GM12878 (cell line): ENCODE measurements around the gene RAG1. TPM values are rescaled to one million over a fixed set of nuclear protein-coding genes. Genes with fewer than 3 reads are reported as not detected.

Experiments used
- ATAC-seq: fragments of 200-7000 bp; cut with Tn5 transposase; 3 replicates; pipeline ENCODE4 v1.9.1; 2020; ENCODE audit warnings: mild to moderate bottlenecking, moderate library complexity
- BruUV-seq: library from RNA; stranded (reverse); fragments of 400-500 nt; replicated peaks from 2 replicates; lab custom pipeline; 2021; lab: Mats Ljungman, UMichigan
- CTCF ChIA-PET: fragments of 300-600 bp; sonication (Branson Sonifier 250); formaldehyde crosslinking; extraction: SDS; loops from one replicate; lab custom pipeline; 2021; ENCODE audit warnings: inconsistent platforms; lab: Yijun Ruan, JAX
- POLR2A ChIA-PET: fragments of 350-600 bp; formaldehyde crosslinking; extraction: SDS; loops from one replicate; lab custom pipeline; 2021; ENCODE audit warnings: inconsistent platforms; lab: Charles Lee
- RAD21 ChIA-PET: fragments of 300-600 bp; sonication (Branson Sonifier 250); formaldehyde crosslinking; loops from one replicate; lab custom pipeline; 2023; ENCODE audit warnings: antibody characterized with exemption; ENCODE audit not compliant: unreplicated experiment; lab: Charles Lee
- SMC1A ChIA-PET: fragments of 300-600 bp; sonication (Branson Sonifier 250); formaldehyde crosslinking; loops from one replicate; lab custom pipeline; 2023; ENCODE audit not compliant: unreplicated experiment, uncharacterized antibody; lab: Charles Lee
- DNase-seq: peaks from one replicate; pipeline ENCODE4 v3.0.0-alpha.2; 2011; ENCODE audit warnings: low read depth, low spot score
- FAIRE-seq: peaks from 3 replicates; lab custom pipeline; 2011; peaks lifted over from hg19 to GRCh38; lab: Jason Lieb, UNC
- H2AFZ ChIP-seq: 2 replicates; pipeline ENCODE4 v1.6.0; 2011; ENCODE audit warnings: low read depth, low read length, control low read depth; ENCODE audit not compliant: control insufficient read depth
- H3K27ac ChIP-seq: 2 replicates; pipeline ENCODE4 v1.5.1; 2011; ENCODE audit warnings: control low read depth; ENCODE audit not compliant: control insufficient read depth, insufficient read depth
- H3K27me3 ChIP-seq, 2 experiments: replicated peaks in 1 of 2; 2 replicates each; pipeline versions ENCODE4 v1.6.0 to v1.6.1; 2011; ENCODE audit warnings: low read length in 1 of 2; ENCODE audit not compliant: control insufficient read depth in 2 of 2, insufficient read depth in 2 of 2
- H3K36me3 ChIP-seq, 2 experiments: 2 replicates each; pipeline ENCODE4 v1.5.1; 2011; ENCODE audit warnings: low read length in 1 of 2; ENCODE audit not compliant: control insufficient read depth in 2 of 2, insufficient read depth in 2 of 2
- H3K4me1 ChIP-seq: 2 replicates; pipeline ENCODE4 v1.6.1; 2011; ENCODE audit warnings: mild to moderate bottlenecking, low read length, moderate library complexity, mixed read lengths; ENCODE audit not compliant: control insufficient read depth, insufficient read depth
- H3K4me2 ChIP-seq: 2 replicates; pipeline ENCODE4 v1.6.0; 2011; ENCODE audit warnings: control low read depth; ENCODE audit not compliant: control insufficient read depth, insufficient read depth
- H3K4me3 ChIP-seq: fragments of 200-600 bp; sonication (generic); 2 replicates; pipeline ENCODE4 v1.5.1; 2016
- H3K79me2 ChIP-seq: 2 replicates; pipeline ENCODE4 v1.6.0; 2011; ENCODE audit warnings: low read length; ENCODE audit not compliant: control insufficient read depth, insufficient read depth
- H3K9ac ChIP-seq: 2 replicates; pipeline ENCODE4 v1.8.0; 2011; ENCODE audit warnings: low read length, control low read depth, mixed read lengths; ENCODE audit not compliant: control insufficient read depth, insufficient read depth
- H3K9me3 ChIP-seq: replicated peaks from 3 replicates; pipeline ENCODE4 v1.5.1; 2011; ENCODE audit warnings: mild to moderate bottlenecking, low read length; ENCODE audit not compliant: control insufficient read depth, insufficient read depth
- H4K20me1 ChIP-seq: 2 replicates; pipeline ENCODE4 v1.6.0; 2011; ENCODE audit not compliant: control insufficient read depth, insufficient read depth
- CEBPZ ChIP-seq: fragments of 150-350 bp; IDR thresholded peaks from 2 replicates; pipeline ENCODE4 v1.6.1; 2016; ENCODE audit warnings: low read depth, low read length
- CREB1 ChIP-seq: IDR thresholded peaks from 2 replicates; pipeline ENCODE4 v1.6.1; 2012; ENCODE audit warnings: low read depth, mild to moderate bottlenecking, inconsistent platforms
- CREM ChIP-seq: IDR thresholded peaks from 2 replicates; pipeline ENCODE4 v1.6.1; 2014; ENCODE audit warnings: antibody characterized with exemption, low read depth
- CTCF ChIP-seq, 3 experiments: IDR thresholded peaks in 2 of 3; conservative IDR thresholded peaks in 1 of 3; 2 replicates each; pipeline ENCODE4 v1.5.1; 2011; ENCODE audit warnings: low read depth in 3 of 3, low read length in 3 of 3, mild to moderate bottlenecking in 3 of 3, control low read depth in 2 of 3, moderate library complexity in 2 of 3, inconsistent platforms in 1 of 3, mixed read lengths in 1 of 3; ENCODE audit not compliant: control insufficient read depth in 2 of 3, insufficient read depth in 1 of 3; ENCODE audit errors: extremely low read depth in 1 of 3
- FOS ChIP-seq: IDR thresholded peaks from 3 replicates; pipeline ENCODE4 v1.6.1; 2011; ENCODE audit warnings: borderline replicate concordance; ENCODE audit not compliant: insufficient read length; ENCODE audit errors: extremely low read depth
- NR2C1 ChIP-seq: fragments of 450-650 bp; IDR thresholded peaks from 2 replicates; pipeline ENCODE4 v1.6.1; 2017; ENCODE audit warnings: antibody characterized with exemption, mild to moderate bottlenecking, moderate library complexity
- PRDM15 ChIP-seq: fragments of 450-650 bp; formaldehyde crosslinking; IDR thresholded peaks from 2 replicates; pipeline ENCODE4 v1.4.0; 2020; ENCODE audit warnings: mild to moderate bottlenecking, moderate library complexity
- RAD51 ChIP-seq: fragments of 450-650 bp; IDR thresholded peaks from 2 replicates; pipeline ENCODE4 v1.6.1; 2016; ENCODE audit warnings: moderate library complexity, mild to moderate bottlenecking, inconsistent platforms
- RCOR1 ChIP-seq: conservative IDR thresholded peaks from 2 replicates; pipeline ENCODE4 v1.6.1; 2012; ENCODE audit warnings: low read depth, low read length, improper control_type of control experiment
- SIN3A ChIP-seq: IDR thresholded peaks from 2 replicates; pipeline ENCODE4 v1.6.1; 2012; ENCODE audit warnings: low read depth, low read length, improper control_type of control experiment
- WGBS: methylation state at CpG from one replicate; pipeline ENCODE4 v1.1.6; 2016; ENCODE audit warnings: low lambda C conversion rate; ENCODE audit not compliant: insufficient replicate concordance, insufficient coverage; ENCODE audit errors: missing lambda C conversion rate; 5-methylcytosine and 5-hydroxymethylcytosine counted together
- in situ Hi-C: fragments of 300-500 bp; cut with MboI; formaldehyde crosslinking; loops from 9 replicates; pipeline ENCODE4 v1.14.3; 2018; ENCODE audit warnings: mixed read lengths
- intact Hi-C: fragments of 100-400 bp; cut with micrococcal nuclease; formaldehyde crosslinking; loops from one replicate; pipeline ENCODE4 v1.14.2; 2022; ENCODE audit not compliant: unreplicated experiment
- polyA plus RNA-seq, 11 experiments: library from polyadenylated mRNA; depleted of rRNA in 4 of 11; unstranded in 6 of 11; stranded (reverse) in 5 of 11; fragments of >200 nt; fragmentation: Nextera tagmentation in 4 of 11; fragmentation: Illumina TruSeq in 1 of 11; extraction: Ambion mirVana in 4 of 11; extraction: Trizol in 1 of 11; gene quantifications; 1 replicate in 1 of 11; 2 replicates in 10 of 11; pipeline versions ENCODE4 v1.2.1 to v1.2.3, GENCODE V29; 2011 to 2016; ENCODE audit warnings: inconsistent platforms in 2 of 11, missing spikeins in 2 of 11, low read depth in 1 of 11
- total RNA-seq, 4 experiments: library from RNA; depleted of rRNA in 3 of 4; stranded (reverse); fragments of >200 nt in 3 of 4; fragmentation: Illumina TruSeq in 1 of 4; extraction: Trizol in 1 of 4; gene quantifications; 2 replicates each; pipeline versions ENCODE4 v1.2.1 to v1.2.3, GENCODE V29; 2013 to 2021
- TF ChIP-seq, protein P1 (sequence below): fragments of 450-650 bp; IDR thresholded peaks from 2 replicates; pipeline ENCODE4 v1.6.1; 2017; ENCODE audit warnings: borderline replicate concordance

The RAG1 gene
- total and polyA plus RNA-seq, 10 of the 15 experiments (the other 5 are each of a cell fraction or from before 2014, with no cell fraction given), result 0.01 to 0.44 (median 0.05) TPM; not detected in 3

DNA sequence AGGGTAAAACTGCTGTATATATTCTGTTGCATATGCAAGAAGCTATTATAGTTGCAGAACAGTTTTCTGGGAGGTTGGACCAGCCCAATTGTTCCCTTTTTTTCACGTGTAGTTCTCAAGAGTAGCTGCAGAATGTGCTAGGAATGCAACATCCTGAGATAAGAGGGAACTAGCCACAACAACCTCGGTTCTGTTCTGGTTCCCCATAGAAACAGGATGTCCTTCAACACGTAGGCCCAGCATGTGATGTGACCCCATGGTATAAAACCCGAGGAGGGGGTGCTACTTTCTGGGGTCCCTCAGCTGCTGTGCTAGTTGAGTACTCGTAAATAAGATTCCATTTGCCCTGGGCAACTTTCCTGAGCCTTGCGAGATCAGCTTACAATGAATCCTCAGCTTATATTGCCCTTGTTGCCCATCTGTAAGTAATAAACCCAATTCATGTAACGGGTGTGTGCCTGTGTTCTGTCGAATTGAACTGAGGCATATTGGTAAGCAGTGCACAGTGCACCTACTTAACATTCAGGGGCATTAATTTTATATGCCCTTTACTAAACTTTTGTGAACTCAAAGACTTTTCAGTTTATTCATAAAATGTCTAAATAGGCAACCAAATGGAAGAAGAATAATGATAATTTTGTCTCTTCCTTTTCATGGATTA is 34.7 kb upstream of the RAG1 start:
- Histone ChIP-seq H3K27ac (no peak overlapping the region), H3K4me2 (no peak overlapping the region), H3K27me3 (no peaks in the 10 kb centered on the region), H4K20me1 (no peaks in the 10 kb centered on the region), H3K36me3 (no peaks in the 10 kb centered on the region), H3K4me3 (no peak overlapping the region), H3K4me1 (no peaks in the 10 kb centered on the region), H3K79me2 (no peaks in the 10 kb centered on the region), H3K9me3 (no peaks in the 10 kb centered on the region), H3K9ac (no peak overlapping the region), H2AFZ (no peak overlapping the region)
- DNase-seq (no peak), ATAC-seq (no peak), FAIRE-seq (no peak)
- intact Hi-C loops (loop anchor here (10.0 kb wide), 1 partner anchor 58 kb away; no protein-coding TSS in a partner anchor), in situ Hi-C loops (no loop called here)
- BruUV-seq, result no TSS peak
- WGBS, result 17% methylated on average over 8 of the region's 8 CpGs
- ChIA-PET SMC1A (interaction anchor here (1.2 kb wide), 1 partner anchor 22 kb away, joined by 3 read pairs; no protein-coding TSS in a partner anchor), RAD21 (no interaction called here), POLR2A (no interaction called here), CTCF (interaction anchor here (0.9 to 1.4 kb wide), 3 partner anchors 23 to 40 kb away, joined by 3 read pairs; partner anchors contain the start of gene TRAF6)
- TF ChIP-seq CEBPZ, result no peak
- TF ChIP-seq FOS, result no peak
- no peak for TF ChIP-seq CREM
- TF ChIP-seq SIN3A, result no peak
- TF ChIP-seq NR2C1, result no peak
- TF ChIP-seq, protein P1, sequence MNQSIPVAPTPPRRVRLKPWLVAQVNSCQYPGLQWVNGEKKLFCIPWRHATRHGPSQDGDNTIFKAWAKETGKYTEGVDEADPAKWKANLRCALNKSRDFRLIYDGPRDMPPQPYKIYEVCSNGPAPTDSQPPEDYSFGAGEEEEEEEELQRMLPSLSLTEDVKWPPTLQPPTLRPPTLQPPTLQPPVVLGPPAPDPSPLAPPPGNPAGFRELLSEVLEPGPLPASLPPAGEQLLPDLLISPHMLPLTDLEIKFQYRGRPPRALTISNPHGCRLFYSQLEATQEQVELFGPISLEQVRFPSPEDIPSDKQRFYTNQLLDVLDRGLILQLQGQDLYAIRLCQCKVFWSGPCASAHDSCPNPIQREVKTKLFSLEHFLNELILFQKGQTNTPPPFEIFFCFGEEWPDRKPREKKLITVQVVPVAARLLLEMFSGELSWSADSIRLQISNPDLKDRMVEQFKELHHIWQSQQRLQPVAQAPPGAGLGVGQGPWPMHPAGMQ, result no peak
- no peak for TF ChIP-seq RAD51
- no peak for TF ChIP-seq CREB1
- no peak for TF ChIP-seq CTCF (IDR thresholded peaks at IDR 0.05 in 2 of 3, conservative IDR thresholded peaks at IDR 0.05 in 1 of 3; ENCODE audit: control insufficient read depth in 2 of 3, extremely low read depth in 1 of 3, insufficient read depth in 1 of 3, low read depth in 3 of 3, low read length in 3 of 3)
- no peak for TF ChIP-seq RCOR1
- TF ChIP-seq PRDM15, result no peak
